KMS-11 (cell line): ENCODE measurements around the gene ADAM12.

ENCODE experiments used
- H2AFZ ChIP-seq: fragments of 200-600 bp; sonication (generic); 2 replicates; pipeline ENCODE4 v1.6.1; 2016; ENCODE audit warnings: antibody characterized with exemption, mixed run types, low read depth
- H3K27ac ChIP-seq: fragments of 200-600 bp; sonication (generic); 2 replicates; pipeline ENCODE4 v1.6.1; 2016; ENCODE audit warnings: mild to moderate bottlenecking, mixed run types
- H3K27me3 ChIP-seq: fragments of 200-600 bp; sonication (generic); 2 replicates; pipeline ENCODE4 v1.6.1; 2017; ENCODE audit warnings: mild to moderate bottlenecking, low read depth, mixed run types, moderate library complexity; ENCODE audit not compliant: insufficient read depth
- H3K36me3 ChIP-seq: fragments of 200-600 bp; sonication (generic); 2 replicates; pipeline ENCODE4 v1.6.1; 2017; ENCODE audit warnings: mild to moderate bottlenecking, mixed run types; ENCODE audit not compliant: insufficient read depth
- H3K4me1 ChIP-seq: fragments of 200-600 bp; sonication (generic); 2 replicates; pipeline ENCODE4 v1.6.1; 2016; ENCODE audit warnings: mild to moderate bottlenecking, low read depth, mixed run types; ENCODE audit not compliant: poor library complexity, severe bottlenecking
- H3K4me2 ChIP-seq: fragments of 200-600 bp; sonication (generic); 2 replicates; pipeline ENCODE4 v1.7.0; 2016; ENCODE audit warnings: mild to moderate bottlenecking, mixed run types
- H3K4me3 ChIP-seq: fragments of 200-600 bp; sonication (generic); IDR thresholded peaks from 2 replicates; pipeline ENCODE4 v1.6.1; 2017; ENCODE audit warnings: low read depth, low read length, mixed read lengths; ENCODE audit not compliant: insufficient read depth
- H3K79me2 ChIP-seq: fragments of 200-600 bp; sonication (generic); 2 replicates; pipeline ENCODE4 v1.6.1; 2016; ENCODE audit warnings: low read depth, mixed run types; ENCODE audit not compliant: insufficient read depth
- H3K9ac ChIP-seq: fragments of 200-600 bp; sonication (generic); 2 replicates; pipeline ENCODE4 v1.6.1; 2016; ENCODE audit warnings: mild to moderate bottlenecking, mixed run types
- H4K20me1 ChIP-seq: fragments of 200-600 bp; sonication (generic); 2 replicates; pipeline ENCODE4 v1.6.1; 2016; ENCODE audit warnings: mild to moderate bottlenecking, mixed run types; ENCODE audit not compliant: insufficient read depth
- CTCF ChIP-seq: fragments of 200-600 bp; sonication (generic); conservative IDR thresholded peaks from 2 replicates; pipeline ENCODE4 v1.6.1; 2017; ENCODE audit warnings: low read depth, mild to moderate bottlenecking, antibody characterized with exemption, low read length, moderate library complexity, mixed read lengths

Gene ADAM12

GRCh38 chr10:126196281-126196680, 192.0 kb downstream of the ADAM12 start:
- no peak overlapping the region for H3K4me3 ChIP-seq
- no peak overlapping the region for H3K9ac ChIP-seq
- H3K79me2 ChIP-seq = no peaks in the 10 kb centered on the region
- H3K27me3 ChIP-seq = no peaks in the 10 kb centered on the region
- no peaks in the 10 kb centered on the region for H3K4me1 ChIP-seq
- no peak overlapping the region for H2AFZ ChIP-seq
- no peak for TF ChIP-seq CTCF
- H3K36me3 ChIP-seq = no peaks in the 10 kb centered on the region
- H4K20me1 ChIP-seq = no peaks in the 10 kb centered on the region
- H3K4me2 ChIP-seq = no peak overlapping the region
- H3K27ac ChIP-seq = no peak overlapping the region

GRCh38 chr10:126191192-126191591, 197.1 kb downstream of the ADAM12 start:
- Histone ChIP-seq H3K27me3 (no peaks in the 10 kb centered on the region), H3K27ac (no peak overlapping the region), H3K4me1 (no peaks in the 10 kb centered on the region), H3K79me2 (no peaks in the 10 kb centered on the region), H3K9ac (no peak overlapping the region), H2AFZ (no peak overlapping the region), H3K36me3 (no peaks in the 10 kb centered on the region), H3K4me2 (no peak overlapping the region), H3K4me3 (no peak overlapping the region), H4K20me1 (no peaks in the 10 kb centered on the region)
- TF ChIP-seq CTCF = no peak

- no peaks in the 10 kb centered on the region for H3K79me2 ChIP-seq
- no peaks in the 10 kb centered on the region for H3K36me3 ChIP-seq
- TF ChIP-seq CTCF = no peak
- H2AFZ ChIP-seq = no peak overlapping the region
- H3K27ac ChIP-seq = no peak overlapping the region
- H3K4me1 ChIP-seq = no peaks in the 10 kb centered on the region
- no peaks in the 10 kb centered on the region for H3K27me3 ChIP-seq
- H3K9ac ChIP-seq = no peak overlapping the region
- no peaks in the 10 kb centered on the region for H4K20me1 ChIP-seq
- H3K4me3 ChIP-seq = no peak overlapping the region
- no peak overlapping the region for H3K4me2 ChIP-seq
Measured at GRCh38 chr10:126188679-126189200, 199.5 kb downstream of the ADAM12 start.

- no peak for TF ChIP-seq CTCF
- Histone ChIP-seq H3K36me3 (no peaks in the 10 kb centered on the region), H3K79me2 (no peaks in the 10 kb centered on the region), H3K27me3 (no peaks in the 10 kb centered on the region), H3K4me1 (no peaks in the 10 kb centered on the region), H3K27ac (no peak overlapping the region), H3K4me3 (no peak overlapping the region), H3K9ac (no peak overlapping the region), H4K20me1 (no peaks in the 10 kb centered on the region), H2AFZ (no peak overlapping the region), H3K4me2 (no peak overlapping the region)
Measured at GRCh38 chr10:126187399-126187798, 200.9 kb downstream of the ADAM12 start.
